RPMI7951 (cell line): ENCODE results near the gene G6PC1. TPM values are rescaled to one million over a fixed set of nuclear protein-coding genes. Genes with fewer than 3 reads are reported as not detected.
"Not testable (repeated sequence)": the region's sequence is repeated elsewhere in the genome, so short reads cannot be mapped to it uniquely, and the experiment has no call there.

Experiments
- DNase-seq: peaks from one replicate; pipeline ENCODE4 v3.0.0-alpha.2; 2012; ENCODE audit warnings: low read depth
- total RNA-seq: library from RNA; depleted of rRNA; stranded (reverse); fragments of >200 nt; shearing (Covaris generic); gene quantifications from 2 replicates; pipeline ENCODE4 v1.2.3, GENCODE V29; 2014; rRNA removed

Gene G6PC1
- total RNA-seq, result not detected in 2 replicates

DNA sequence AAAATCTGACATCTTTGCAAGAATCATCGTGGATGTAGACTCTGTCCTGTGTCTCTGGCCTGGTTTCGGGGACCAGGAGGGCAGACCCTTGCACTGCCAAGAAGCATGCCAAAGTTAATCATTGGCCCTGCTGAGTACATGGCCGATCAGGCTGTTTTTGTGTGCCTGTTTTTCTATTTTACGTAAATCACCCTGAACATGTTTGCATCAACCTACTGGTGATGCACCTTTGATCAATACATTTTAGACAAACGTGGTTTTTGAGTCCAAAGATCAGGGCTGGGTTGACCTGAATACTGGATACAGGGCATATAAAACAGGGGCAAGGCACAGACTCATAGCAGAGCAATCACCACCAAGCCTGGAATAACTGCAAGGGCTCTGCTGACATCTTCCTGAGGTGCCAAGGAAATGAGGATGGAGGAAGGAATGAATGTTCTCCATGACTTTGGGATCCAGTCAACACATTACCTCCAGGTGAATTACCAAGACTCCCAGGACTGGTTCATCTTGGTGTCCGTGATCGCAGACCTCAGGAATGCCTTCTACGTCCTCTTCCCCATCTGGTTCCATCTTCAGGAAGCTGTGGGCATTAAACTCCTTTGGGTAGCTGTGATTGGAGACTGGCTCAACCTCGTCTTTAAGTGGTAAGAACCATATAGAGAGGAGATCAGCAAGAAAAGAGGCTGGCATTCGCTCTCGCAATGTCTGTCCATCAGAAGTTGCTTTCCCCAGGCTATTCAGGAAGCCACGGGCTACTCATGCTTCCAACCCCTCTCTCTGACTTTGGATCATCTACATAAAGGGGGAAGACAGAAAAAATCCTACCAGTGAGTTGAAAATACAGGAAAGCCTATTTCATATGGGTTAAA is at the start of gene G6PC1:
TSS of gene G6PC1 (plus strand) at position 340 of the 872 bp plus-strand sequence. CDS start at position 418, 78 bp downstream.
- no peak for DNase-seq

DNA sequence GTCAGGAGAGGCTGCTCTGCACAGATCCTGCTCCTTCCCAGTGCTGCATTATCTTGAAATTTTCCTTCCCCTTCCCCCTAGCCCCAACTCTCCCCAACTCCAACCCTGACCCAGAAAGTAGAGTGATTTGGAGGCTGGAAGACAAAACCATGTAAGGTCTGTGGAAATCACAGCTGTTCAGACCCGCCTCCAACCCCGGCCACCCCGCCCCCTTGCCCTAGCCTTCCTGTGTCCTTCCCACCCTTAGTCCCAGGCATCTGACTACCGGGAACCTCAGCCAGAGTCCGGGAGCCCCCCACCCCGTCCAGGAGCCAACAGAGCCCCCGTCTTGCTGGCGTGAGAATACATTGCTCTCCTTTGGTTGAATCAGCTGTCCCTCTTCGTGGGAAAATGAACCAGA is 49.6 kb upstream of the G6PC1 start, which contains the start of gene AOC3:
TSS of gene AOC3 (plus strand) at position 246 of the 400 bp plus-strand sequence. CDS start at position 391, 145 bp downstream.
- no peak for DNase-seq

DNA sequence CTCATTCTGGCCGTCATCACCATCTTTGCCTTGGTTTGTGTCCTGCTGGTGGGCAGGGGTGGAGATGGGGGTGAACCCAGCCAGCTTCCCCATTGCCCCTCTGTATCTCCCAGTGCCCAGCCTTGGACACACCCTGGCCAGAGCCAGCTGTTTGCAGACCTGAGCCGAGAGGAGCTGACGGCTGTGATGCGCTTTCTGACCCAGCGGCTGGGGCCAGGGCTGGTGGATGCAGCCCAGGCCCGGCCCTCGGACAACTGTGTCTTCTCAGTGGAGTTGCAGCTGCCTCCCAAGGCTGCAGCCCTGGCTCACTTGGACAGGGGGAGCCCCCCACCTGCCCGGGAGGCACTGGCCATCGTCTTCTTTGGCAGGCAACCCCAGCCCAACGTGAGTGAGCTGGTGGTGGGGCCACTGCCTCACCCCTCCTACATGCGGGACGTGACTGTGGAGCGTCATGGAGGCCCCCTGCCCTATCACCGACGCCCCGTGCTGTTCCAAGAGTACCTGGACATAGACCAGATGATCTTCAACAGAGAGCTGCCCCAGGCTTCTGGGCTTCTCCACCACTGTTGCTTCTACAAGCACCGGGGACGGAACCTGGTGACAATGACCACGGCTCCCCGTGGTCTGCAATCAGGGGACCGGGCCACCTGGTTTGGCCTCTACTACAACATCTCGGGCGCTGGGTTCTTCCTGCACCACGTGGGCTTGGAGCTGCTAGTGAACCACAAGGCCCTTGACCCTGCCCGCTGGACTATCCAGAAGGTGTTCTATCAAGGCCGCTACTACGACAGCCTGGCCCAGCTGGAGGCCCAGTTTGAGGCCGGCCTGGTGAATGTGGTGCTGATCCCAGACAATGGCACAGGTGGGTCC is 49.0 kb upstream of the G6PC1 start:
- not testable (repeated sequence) for DNase-seq

DNA sequence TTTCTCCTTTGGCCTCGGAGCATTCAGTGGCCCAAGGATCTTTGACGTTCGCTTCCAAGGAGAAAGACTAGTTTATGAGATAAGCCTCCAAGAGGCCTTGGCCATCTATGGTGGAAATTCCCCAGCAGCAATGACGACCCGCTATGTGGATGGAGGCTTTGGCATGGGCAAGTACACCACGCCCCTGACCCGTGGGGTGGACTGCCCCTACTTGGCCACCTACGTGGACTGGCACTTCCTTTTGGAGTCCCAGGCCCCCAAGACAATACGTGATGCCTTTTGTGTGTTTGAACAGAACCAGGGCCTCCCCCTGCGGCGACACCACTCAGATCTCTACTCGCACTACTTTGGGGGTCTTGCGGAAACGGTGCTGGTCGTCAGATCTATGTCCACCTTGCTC is 48.2 kb upstream of the G6PC1 start:
- DNase-seq, result no peak

DNA sequence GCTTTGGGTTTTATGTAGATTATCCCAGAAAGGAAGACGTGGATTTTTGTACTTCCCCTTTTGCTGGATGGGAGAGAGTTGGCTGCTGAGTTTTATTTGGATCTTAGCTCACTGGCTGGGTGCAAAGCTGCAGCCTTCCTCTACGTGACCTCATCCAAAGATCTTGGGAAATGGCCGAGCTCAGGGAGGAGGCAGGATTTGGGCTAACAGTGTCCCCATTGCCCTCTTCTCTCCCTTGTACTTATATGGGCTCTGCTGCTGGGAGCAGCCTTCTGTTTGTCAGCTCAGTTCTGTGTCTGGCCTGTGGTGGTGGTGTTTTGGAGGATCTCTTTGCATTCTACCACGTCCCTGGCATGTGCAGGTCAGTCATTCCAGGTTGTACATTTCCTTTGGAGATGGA is 47.6 kb upstream of the G6PC1 start:
- no peak for DNase-seq

DNA sequence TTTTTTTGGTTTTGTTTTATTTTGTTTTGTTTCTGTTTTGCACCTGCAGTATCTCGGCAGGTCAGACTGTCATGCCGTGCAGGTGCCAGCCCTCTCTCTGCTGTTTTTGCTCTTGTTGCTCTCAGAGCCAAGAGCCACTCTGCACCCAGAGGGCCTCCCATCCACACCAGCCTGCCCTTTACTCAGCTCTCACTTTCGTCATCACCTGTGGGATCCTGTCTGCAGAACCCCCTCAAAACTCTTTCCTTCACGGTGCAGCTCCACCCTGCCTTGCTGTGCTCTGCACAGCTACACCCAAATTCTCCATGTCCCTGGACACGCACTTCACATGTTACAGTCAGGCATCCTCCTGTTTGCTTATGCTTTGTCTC is 47.0 kb upstream of the G6PC1 start:
- DNase-seq, result no peak

DNA sequence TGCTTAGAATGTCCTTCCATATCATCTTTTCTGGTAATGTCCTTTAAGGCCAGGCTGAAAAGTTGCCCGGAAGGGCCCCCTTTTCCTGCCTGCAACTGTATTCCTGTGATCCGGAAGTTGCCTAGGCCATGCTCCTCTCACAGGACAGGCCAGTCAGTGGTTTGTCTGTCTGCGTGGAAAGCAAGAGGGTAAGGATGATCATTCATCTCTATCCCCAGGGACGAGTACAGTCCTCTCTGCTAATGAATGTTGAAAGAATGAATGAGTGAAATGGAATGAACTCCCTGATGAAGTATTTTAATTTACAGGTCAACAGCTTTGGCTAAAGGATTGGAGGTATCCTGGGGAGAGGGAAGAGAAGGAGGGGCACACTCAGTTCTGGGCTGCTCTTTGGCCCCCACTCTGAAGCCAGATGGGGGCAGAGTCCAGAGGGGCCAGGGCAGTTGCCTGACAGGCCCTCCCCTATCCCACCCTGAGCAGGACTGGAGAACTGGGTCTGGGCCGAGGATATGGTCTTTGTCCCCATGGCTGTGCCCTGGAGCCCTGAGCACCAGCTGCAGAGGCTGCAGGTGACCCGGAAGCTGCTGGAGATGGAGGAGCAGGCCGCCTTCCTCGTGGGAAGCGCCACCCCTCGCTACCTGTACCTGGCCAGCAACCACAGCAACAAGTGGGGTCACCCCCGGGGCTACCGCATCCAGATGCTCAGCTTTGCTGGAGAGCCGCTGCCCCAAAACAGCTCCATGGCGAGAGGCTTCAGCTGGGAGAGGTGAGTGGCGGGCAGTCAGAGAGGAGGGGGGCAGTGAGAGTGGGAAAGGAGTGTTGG is 46.4 kb upstream of the G6PC1 start:
- no peak for DNase-seq

DNA sequence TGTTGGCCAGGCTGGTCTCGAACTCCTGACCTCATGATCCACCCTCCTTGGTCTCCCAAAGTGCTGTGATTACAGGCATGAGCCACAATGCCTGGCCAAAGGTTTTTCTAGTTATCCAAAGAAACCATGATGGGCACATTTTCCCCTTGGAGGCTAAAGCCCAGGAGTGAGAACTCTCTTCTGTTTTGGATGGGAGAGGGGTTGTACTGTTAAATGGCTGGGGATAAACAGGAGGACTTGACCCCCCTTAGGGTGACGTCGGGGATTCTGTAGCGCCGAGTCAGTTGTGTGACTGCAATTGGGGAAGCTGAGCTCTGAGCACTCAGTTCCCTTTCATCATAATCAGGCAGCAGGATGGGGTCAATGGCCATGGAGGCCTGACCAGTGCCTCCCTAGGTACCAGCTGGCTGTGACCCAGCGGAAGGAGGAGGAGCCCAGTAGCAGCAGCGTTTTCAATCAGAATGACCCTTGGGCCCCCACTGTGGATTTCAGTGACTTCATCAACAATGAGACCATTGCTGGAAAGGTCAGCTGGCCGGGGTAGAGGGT is 45.5 kb upstream of the G6PC1 start:
- DNase-seq, result no peak

DNA sequence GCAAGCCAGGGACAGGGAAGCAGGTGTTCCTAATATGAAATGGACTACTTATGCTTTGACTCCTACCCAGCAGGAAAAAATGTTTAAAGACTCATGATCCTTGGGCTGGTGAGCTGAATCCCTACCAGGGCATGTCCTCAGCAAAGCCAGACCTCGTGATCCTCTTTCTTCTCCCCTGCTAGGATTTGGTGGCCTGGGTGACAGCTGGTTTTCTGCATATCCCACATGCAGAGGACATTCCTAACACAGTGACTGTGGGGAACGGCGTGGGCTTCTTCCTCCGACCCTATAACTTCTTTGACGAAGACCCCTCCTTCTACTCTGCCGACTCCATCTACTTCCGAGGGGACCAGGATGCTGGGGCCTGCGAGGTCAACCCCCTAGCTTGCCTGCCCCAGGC is 44.5 kb upstream of the G6PC1 start:
- not testable (repeated sequence) for DNase-seq

DNA sequence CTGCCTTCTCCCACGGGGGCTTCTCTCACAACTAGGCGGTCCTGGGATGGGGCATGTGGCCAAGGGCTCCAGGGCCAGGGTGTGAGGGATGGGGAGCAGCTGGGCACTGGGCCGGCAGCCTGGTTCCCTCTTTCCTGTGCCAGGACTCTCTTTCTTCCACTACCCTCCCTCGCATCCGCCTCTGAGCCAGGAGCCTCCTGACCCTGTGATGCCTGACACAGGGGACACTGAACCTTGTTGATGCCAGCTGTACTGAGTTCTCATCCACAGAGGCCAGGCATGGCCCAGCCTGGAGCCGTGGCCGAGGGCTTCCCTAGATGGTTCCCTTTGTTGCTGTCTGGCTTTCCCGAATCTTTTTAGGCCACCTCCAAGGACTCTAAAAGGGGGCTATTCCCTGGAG is 44.1 kb upstream of the G6PC1 start:
- DNase-seq, result not testable (repeated sequence)

DNA sequence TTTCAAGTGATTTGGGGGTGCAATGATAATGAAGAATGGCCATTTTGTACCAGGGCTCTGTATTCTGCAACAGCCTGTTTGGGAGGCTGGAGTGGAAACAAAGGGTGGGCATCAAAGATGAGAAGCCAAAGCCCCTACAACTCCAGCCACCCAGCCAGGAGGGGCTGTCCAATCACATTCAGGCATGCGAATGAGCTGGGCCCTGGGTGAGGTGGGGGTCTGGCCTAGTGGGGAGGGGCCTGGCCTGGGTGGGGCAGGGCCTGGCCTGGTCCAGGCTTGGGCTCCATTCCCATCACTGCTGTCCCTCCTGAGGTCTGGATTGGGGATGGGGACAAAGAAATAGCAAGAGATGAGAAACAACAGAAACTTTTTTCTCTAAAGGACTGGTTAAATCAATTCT is 43.2 kb upstream of the G6PC1 start:
- DNase-seq, result no peak

DNA sequence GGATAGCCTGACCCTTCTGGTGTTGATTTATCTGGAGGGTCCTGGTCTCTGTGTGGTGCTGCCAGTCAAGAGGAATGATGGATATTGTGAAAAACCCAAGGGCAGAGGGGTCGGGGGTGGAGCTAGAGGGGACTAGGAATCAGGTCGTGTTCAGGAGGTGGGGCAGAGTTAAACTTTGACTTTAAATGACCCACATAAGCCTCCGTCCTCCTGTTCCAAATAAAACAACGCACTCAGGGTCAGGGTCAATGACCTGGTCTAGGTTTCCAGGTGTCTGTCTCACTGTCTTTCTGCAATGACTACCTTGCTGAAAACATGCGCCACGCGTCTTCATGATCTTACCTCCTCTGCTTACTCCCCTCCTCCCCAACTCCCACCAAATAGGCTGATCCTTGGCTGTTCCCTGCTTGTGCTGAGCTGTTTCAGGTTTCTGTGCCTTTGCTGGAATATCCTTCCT is 34.9 kb upstream of the G6PC1 start:
- DNase-seq, result no peak

DNA sequence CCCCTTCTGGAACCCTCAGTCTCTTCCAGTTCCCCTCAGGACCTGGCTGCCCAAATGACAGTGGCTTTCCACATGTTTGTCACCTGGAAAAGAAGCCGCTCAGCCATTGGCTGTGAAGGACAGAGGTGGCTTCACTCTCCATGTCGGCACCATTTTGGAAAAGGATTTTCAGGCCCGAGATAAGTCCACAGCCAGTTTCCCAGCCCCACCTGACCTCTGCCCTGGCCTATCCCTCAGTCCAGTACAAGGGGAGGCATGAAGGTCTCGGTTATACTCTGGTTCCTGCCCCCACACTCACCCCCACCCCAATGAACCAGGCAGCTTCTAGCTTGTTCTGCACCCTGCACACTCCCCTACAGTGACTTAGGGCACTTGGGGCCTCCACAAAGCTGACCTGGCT is 34.4 kb upstream of the G6PC1 start:
- no peak for DNase-seq

DNA sequence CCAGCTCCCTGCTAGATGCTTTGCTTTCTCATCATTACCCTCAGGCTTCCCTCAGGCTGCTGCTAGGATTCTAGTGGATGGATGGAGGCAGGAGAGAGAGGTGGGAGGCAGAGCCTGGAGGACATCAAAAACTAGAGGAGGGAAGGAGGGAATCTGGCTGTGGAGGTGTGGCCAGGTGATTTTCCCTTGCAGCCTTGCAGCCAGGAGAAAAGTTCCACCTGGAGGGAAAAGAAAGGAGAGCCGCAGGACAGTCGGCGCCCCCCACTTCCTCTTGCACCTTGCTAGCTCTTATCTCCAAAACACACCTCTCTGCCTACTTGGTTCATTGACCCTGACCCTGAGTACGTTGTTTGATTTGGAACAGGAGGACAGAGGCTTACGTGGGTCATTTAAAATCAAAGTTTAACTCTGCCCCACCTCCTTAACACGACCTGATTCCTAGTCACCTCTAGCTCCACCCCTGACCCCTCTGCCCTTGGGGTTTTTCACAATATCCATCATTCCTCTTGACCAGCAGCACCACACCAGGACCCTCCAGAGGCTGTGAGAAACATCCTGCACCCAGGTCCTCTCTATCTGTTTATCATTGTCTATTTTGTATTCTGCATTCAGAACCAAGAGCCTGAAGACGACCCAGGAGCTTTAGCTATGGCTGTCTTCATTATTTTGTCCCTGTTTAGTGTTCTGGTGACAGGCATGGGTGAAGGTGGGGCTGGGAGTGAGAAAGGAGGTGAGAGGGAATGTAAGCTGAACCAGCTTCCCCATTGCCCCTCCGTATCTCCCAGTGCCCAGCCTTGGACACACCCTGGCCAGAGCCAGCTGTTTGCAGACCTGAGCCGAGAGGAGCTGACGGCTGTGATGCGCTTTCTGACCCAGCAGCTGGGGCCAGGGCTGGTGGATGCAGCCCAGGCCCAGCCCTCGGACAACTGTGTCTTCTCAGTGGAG is 33.7 kb upstream of the G6PC1 start:
- DNase-seq, result no peak

DNA sequence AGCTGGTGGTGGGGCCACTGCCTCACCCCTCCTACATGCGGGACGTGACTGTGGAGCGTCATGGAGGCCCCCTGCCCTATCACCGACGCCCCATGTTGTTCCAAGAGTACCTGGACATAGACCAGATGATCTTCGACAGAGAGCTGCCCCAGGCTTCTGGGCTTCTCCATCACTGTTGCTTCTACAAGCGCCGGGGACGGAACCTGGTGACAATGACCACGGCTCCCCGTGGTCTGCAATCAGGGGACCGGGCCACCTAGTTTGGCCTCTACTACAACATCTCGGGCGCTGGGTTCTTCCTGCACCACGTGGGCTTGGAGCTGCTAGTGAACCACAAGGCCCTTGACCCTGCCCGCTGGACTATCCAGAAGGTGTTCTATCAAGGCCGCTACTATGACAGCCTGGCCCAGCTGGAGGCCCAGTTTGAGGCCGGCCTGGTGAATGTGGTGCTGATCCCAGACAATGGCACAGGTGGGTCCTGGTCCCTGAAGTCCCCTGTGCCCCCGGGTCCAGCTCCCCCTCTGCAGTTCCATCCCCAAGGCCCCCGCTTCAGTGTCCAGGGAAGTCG is 32.8 kb upstream of the G6PC1 start:
- DNase-seq, result not testable (repeated sequence)

DNA sequence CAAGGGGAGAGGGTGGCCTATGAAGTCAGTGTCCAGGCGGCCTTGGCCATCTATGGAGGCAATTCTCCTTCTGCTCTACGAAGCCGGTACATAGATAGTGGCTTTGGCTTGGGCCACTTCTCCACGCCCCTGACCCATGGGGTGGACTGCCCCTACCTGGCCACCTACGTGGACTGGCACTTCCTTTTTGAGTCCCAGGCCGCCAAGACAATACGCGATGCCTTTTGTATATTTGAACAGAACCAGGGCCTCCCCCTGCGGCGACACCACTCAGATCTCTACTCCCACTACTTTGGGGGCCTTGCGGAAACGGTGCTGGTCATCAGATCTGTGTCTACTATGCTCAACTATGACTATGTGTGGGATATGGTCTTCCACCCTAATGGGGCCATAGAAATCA is 32.3 kb upstream of the G6PC1 start:
- DNase-seq, result no peak

DNA sequence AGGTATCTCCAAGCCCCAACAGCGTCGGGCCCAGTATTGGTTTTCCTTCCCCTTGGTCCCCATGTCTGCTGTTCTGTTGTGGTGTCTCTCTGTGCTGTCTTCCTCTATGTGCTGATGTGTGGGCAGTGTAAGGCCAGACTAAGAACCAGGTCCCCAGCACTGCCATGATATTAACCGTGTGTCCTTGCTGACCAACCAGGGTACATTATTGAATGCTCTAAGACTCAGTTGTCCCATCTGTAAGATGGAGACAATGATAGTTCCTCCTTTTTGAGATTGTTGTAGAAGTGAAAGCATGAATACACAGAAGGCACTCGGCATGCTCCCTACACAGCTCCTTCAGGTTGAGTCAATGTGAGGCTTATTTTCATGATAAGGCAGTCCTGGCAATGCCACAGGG is 29.0 kb upstream of the G6PC1 start:
- no peak for DNase-seq

DNA sequence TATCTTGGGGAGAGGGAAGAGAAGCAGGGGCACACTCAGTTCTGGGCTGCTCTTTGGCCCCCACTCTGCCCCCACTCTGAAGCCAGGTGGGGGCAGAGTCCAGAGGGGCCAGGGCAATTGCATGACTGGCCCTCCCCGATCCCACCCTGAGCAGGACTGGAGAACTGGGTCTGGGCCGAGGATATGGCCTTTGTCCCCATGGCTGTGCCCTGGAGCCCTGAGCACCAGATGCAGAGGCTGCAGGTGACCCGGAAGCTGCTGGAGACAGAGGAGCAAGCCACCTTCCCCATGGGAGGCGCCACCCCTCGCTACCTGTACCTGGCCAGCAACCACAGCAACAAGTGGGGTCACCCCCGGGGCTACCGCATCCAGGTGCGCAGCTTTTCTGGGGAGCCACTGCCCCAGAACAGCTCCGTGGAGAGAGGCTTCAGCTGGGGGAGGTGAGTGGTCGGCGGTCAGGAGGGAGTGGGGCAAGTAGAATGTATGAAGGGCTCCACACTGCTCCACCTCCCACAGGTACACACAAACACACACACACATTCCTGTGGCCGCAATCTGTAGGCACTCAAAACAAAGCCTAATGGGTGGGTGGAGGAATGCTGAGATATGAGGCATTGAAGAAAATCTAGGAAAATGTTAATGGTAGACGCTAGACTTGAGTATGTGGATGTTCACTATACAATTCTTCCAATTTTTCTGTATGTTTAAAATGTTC is 28.2 kb upstream of the G6PC1 start:
- DNase-seq, result no peak

DNA sequence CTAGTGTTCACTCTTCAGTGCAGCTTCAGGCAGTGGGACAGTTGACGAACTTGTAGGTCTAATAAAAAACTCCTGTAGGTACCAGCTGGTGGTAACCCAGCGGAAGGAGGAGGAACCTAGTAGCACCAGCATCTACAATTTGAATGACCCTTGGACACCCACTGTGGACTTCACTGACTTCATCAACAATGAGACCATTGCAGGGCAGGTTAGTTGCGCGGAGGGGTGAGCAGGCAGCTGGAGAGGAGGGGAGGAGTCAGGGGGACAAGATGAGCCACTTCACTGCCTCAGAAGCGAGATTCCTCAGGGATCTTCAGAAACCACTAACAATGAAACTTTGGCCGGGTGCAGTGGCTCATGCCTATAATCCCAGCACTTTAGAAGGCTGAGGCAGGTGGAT is 27.3 kb upstream of the G6PC1 start:
- DNase-seq, result no peak
